Measurements from ENCODE around the gene BACE2. TPM values are rescaled to one million over a fixed set of nuclear protein-coding genes. Genes with fewer than 3 reads are reported as not detected.
"Not testable (repeated sequence)": the region's sequence is repeated elsewhere in the genome, so short reads cannot be mapped to it uniquely, and the experiment has no call there.

Gene BACE2
- total RNA-seq, 6 experiments from 2014 or later: 4.3 to 7.9 (median 5.4) TPM

- H3K27ac ChIP-seq: no peak overlapping the region
- no peaks in the 10 kb centered on the region for H3K27me3 ChIP-seq
- H3K4me3 ChIP-seq: no peak overlapping the region
- TF ChIP-seq POLR2A (IDR thresholded peaks at IDR 0.05) (no peak), CTCF (IDR thresholded peaks at IDR 0.05) (no peak)
- 40% methylated on average over 3 of the region's 3 CpGs for WGBS (ENCODE audit: insufficient coverage, low coverage, low lambda C conversion rate, missing lambda C conversion rate)
- H3K36me3 ChIP-seq: no peaks in the 10 kb centered on the region
- H3K9me3 ChIP-seq: no peaks in the 10 kb centered on the region
- ATAC-seq: no peak
- intact Hi-C loops (cut with DNase I): no loop called here
- no peak for DNase-seq
- no peaks in the 10 kb centered on the region for H3K4me1 ChIP-seq
Measured at GRCh38 chr21:41235201-41235600, 67.2 kb downstream of the BACE2 start.

DNA sequence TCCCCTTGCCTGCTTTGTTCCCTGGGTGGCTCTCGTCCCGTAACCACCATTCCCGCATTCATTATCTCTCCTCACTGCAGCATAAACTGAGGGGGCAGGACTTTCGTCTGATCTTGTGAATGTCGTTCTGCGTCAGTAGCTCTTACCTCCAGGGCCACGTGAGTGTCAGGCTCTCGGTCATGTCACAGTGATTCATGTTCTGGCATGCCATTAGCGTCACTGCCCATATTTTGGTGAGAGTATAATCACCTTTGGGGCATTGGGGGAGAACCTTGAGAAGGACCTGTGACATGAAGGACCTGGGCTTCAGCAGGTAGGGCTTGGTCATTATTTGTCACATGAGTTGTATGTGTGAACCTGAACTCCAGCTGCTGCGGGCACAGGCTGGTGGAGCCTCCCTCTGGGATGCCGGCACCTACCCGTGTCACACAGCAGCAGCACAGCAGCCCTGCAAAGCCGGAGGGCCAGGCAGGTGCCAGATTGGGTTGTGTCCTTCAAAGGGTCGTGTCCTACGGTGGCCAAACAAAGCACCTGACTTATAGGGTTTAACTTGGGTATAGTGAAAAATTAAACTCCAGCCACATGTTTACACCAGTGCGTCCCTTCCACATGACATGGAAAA is 68.5 kb downstream of the BACE2 start:
- H3K36me3 ChIP-seq: no peaks in the 10 kb centered on the region
- no peaks in the 10 kb centered on the region for H3K27me3 ChIP-seq
- intact Hi-C loops (cut with DNase I): no loop called here
- no peak overlapping the region for H3K27ac ChIP-seq
- no peaks in the 10 kb centered on the region for H3K9me3 ChIP-seq
- no peak for ATAC-seq
- no peaks in the 10 kb centered on the region for H3K4me1 ChIP-seq
- H3K4me3 ChIP-seq: no peak overlapping the region
- 79% methylated on average over 10 of the region's 16 CpGs for WGBS (ENCODE audit: insufficient coverage, low coverage, low lambda C conversion rate, missing lambda C conversion rate)
- DNase-seq: no peak
- TF ChIP-seq POLR2A (IDR thresholded peaks at IDR 0.05) (no peak), CTCF (IDR thresholded peaks at IDR 0.05) (no peak)

- H3K36me3 ChIP-seq; H3K27ac ChIP-seq; DNase-seq; intact Hi-C loops (cut with DNase I); H3K9me3 ChIP-seq; H3K4me3 ChIP-seq; H3K27me3 ChIP-seq; H3K4me1 ChIP-seq: not testable (repeated sequence)
- ATAC-seq: peak in 1 of 4 donors; percentile 16
- WGBS (ENCODE audit: insufficient coverage, low coverage, low lambda C conversion rate, missing lambda C conversion rate): 75% methylated on average over 9 of the region's 10 CpGs
Measured at GRCh38 chr21:41238081-41238796, 70.3 kb downstream of the BACE2 start.

DNA sequence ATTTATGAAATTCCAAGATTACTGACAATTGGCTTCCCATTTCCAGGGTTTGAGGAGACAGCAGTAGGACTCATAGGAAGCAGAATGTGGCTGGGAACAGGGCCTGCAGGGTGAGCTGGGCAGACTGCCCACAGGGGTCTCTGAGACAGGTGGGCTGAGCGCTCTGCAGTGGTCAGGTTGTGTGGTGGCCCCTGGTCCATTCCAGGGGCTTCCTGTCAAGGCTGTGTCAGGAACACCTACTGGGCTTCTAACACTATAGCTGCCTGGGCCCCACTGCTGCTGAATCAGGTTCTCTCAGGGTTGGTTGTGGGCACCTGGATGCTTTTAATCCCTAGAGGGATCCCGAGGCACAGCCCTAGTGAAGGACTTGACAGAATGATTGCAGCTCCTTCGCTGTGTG is 72.1 kb downstream of the BACE2 start:
- Histone ChIP-seq H3K4me3 (no peak overlapping the region), H3K4me1 (no peaks in the 10 kb centered on the region), H3K36me3 (no peaks in the 10 kb centered on the region), H3K27me3 (no peaks in the 10 kb centered on the region), H3K9me3 (no peaks in the 10 kb centered on the region), H3K27ac (no peak overlapping the region)
- ATAC-seq (peak in 1 of 4 donors; percentile 10), DNase-seq (no peak)
- intact Hi-C loops (cut with DNase I): no loop called here
- TF ChIP-seq CTCF (IDR thresholded peaks at IDR 0.05) (no peak), POLR2A (IDR thresholded peaks at IDR 0.05) (no peak)
- no CpG with 5 or more reads among the region's 3 CpGs for WGBS (ENCODE audit: insufficient coverage, low coverage, low lambda C conversion rate, missing lambda C conversion rate)

DNA sequence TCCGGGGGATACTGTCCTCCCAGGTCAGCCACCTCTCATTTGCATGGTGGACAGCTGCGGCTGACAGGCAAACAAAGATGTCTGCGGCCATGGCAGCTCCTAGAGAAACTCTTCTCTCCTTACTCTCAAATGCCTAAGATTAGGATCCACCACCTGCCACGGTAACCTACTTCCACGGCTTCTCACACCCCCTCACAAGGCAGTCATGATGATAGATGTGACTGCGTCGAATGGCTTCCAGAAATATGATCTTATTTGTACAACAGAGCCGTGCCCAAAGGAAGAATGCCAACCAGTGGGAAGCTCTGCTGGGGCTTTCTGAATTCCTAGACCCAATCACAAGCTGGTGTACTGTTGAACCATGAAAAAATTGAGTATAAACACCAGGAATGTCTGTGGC is 73.4 kb downstream of the BACE2 start:
- intact Hi-C loops (cut with DNase I): no loop called here

More for the DNA sequence above, 73.4 kb downstream of the BACE2 start:
- no peak for ATAC-seq
- Histone ChIP-seq H3K4me1 (no peaks in the 10 kb centered on the region), H3K27ac (no peak overlapping the region), H3K27me3 (no peaks in the 10 kb centered on the region), H3K4me3 (no peak overlapping the region), H3K9me3 (no peaks in the 10 kb centered on the region), H3K36me3 (no peaks in the 10 kb centered on the region)
- 72% methylated on average over 6 of the region's 8 CpGs for WGBS (ENCODE audit: insufficient coverage, low coverage, low lambda C conversion rate, missing lambda C conversion rate)
- no peak for DNase-seq
- no peak for TF ChIP-seq POLR2A (IDR thresholded peaks at IDR 0.05)
- no peak for TF ChIP-seq CTCF (IDR thresholded peaks at IDR 0.05)

Data from right lobe of liver (tissue), 6 donors.